GM18498 (cell line): ENCODE results near the gene MAP2K1.
"Not testable (repeated sequence)": the region's sequence is repeated elsewhere in the genome, so short reads cannot be mapped to it uniquely, and the experiment has no call there.

Experiments
- ATAC-seq: cut with Tn5 transposase; IDR thresholded peaks from one replicate; pipeline ENCODE4 v1.9.1; 2021; ENCODE audit warnings: mild to moderate bottlenecking, moderate library complexity; ENCODE audit not compliant: unreplicated experiment

MAP2K1 gene

GRCh38 chr15:66502491-66502890, 115.8 kb downstream of the MAP2K1 start:
- ATAC-seq: no peak

- not testable (repeated sequence) for ATAC-seq
These were observed 116.4 kb downstream of the MAP2K1 start for GRCh38 chr15:66503041-66503648.

GRCh38 chr15:66503780-66504562, 117.3 kb downstream of the MAP2K1 start:
- no peak for ATAC-seq

- ATAC-seq: peak; percentile 79
These were observed 118.1 kb downstream of the MAP2K1 start, which contains the start of the genes RPL4 and ZWILCH for GRCh38 chr15:66504563-66505429. TSS of gene RPL4 (minus strand) at chr15:66504855. CDS start at chr15:66504790, 65 bp downstream. TSS of gene ZWILCH (plus strand) at chr15:66505326. CDS start at chr15:66505339, 13 bp downstream.

GRCh38 chr15:66505430-66505811, 118.7 kb downstream of the MAP2K1 start:
- ATAC-seq: no peak

- no peak for ATAC-seq
These were observed 119.1 kb downstream of the MAP2K1 start for GRCh38 chr15:66505818-66506217.

- no peak for ATAC-seq
These were observed 121.7 kb downstream of the MAP2K1 start for GRCh38 chr15:66508293-66508883.

GRCh38 chr15:66514586-66514985, 127.9 kb downstream of the MAP2K1 start:
- no peak for ATAC-seq

- no peak for ATAC-seq
These were observed 129.2 kb downstream of the MAP2K1 start for GRCh38 chr15:66515901-66516322.

- ATAC-seq: no peak
These were observed 137.2 kb downstream of the MAP2K1 start for GRCh38 chr15:66523926-66524325.

GRCh38 chr15:66524838-66525237, 138.1 kb downstream of the MAP2K1 start:
- no peak for ATAC-seq

GRCh38 chr15:66535056-66535455, 148.3 kb downstream of the MAP2K1 start:
- ATAC-seq: no peak
